GM21786 (cell line): Measurements from ENCODE around the gene DSCAML1.

Experiments used
- ATAC-seq: cut with Tn5 transposase; IDR thresholded peaks from one replicate; pipeline ENCODE4 v1.9.1; 2021; ENCODE audit not compliant: unreplicated experiment

The DSCAML1 gene

DNA sequence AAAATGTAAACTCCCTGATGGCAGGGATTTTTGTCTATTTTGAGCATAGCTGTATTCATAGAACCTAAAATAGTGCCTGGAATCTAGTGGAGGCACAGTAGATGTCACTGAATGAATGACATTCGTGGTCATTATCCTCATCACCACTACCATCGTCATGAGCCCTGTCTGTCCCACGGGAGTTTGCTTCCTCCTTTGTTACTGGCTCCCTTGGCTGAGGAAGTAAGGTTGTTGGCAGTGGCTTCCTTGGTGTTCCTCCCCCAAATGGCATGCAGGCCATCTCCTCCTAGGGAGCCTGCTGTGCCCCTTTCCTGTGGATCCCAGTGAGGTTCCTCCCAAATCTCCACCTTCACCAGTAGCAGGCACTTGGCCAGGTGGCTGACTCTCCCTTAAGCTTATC is 286.4 kb downstream of the DSCAML1 start:
- no peak for ATAC-seq

DNA sequence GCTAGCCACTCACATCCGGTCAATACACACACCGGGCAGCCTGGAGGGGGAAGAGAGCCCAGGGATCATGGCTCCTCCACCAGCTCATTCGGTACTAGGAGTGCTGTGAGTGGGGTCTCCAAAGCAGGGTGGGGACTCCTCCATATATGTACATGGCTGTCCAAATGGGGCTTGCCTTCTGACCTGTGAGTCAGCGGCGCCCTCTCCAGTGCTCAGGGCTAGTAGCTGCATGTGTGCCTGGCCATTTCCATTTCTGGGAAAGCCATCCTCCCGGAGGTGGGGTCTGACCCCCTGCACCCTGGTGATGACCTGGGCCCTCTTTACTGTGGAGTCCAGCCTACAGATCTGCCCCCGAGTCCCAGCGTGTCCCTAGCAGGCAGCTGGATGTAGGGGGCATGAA is 287.5 kb downstream of the DSCAML1 start:
- ATAC-seq: no peak

DNA sequence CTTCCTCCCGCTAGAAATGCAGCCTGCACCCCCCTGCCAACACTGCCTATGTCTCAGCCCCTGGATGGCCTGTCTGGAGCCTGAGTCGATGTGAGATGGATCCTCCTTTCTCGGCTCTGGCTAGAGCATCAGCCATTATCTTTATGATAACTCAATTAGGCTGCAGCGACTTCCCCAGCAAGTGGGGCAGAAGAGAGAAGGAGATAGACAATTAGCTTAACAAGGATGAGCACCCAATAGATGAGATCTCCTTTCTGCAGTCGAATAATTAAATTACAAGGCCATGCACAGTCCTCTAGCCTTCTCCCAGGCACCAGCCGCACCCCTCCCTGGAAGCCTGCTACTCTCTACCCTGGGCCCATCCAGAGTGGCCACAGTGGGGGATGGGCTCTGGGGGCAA is 290.0 kb downstream of the DSCAML1 start:
- no peak for ATAC-seq

DNA sequence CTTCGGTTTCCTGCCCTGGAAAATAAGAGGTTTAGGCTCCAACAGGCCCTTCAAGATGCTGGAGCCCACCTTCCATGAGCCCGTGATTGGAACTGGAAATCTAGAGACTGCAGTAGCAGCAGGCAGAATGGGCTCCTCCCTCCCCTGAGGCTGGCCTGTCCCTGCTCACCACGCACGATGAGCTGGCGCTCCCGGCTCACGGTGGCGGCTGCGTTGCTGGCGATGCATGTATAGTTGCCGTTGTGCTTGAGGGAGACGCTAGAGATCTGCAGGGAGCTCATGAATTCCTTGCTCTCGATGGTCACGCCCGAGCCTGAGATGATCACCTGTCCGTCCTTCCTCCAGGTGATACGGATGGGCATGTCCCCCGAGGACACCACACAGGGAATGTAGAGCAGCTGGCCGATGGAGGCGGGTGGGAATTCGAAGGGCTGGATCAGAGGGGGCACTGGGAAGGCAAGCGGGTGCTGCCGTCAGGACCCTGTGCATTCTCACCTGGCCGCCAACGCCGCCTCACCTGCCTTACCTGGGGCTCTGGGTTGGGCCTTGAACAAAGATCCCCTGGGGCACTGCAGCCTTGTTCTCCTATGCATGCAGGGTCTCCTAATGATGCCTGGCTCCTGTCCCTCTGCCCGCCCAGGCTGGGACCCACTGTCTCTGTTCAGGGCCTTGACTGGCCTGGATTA is 291.6 kb downstream of the DSCAML1 start:
- ATAC-seq: no peak

DNA sequence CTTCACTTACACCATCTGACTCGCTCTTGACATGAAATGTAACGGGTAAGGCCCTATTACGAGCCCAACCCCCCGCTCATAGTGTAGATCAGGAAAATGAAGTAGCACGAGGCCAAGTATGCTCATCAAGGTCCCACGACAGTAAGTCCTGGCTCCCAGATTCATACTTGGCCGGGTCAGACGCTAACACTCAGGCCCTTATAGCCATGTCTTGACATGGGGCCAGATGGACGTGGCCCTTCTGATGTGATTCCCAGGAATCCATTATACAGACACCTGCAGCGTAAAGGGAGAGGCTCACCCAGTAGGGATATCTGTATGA is 294.3 kb downstream of the DSCAML1 start:
- ATAC-seq: no peak

DNA sequence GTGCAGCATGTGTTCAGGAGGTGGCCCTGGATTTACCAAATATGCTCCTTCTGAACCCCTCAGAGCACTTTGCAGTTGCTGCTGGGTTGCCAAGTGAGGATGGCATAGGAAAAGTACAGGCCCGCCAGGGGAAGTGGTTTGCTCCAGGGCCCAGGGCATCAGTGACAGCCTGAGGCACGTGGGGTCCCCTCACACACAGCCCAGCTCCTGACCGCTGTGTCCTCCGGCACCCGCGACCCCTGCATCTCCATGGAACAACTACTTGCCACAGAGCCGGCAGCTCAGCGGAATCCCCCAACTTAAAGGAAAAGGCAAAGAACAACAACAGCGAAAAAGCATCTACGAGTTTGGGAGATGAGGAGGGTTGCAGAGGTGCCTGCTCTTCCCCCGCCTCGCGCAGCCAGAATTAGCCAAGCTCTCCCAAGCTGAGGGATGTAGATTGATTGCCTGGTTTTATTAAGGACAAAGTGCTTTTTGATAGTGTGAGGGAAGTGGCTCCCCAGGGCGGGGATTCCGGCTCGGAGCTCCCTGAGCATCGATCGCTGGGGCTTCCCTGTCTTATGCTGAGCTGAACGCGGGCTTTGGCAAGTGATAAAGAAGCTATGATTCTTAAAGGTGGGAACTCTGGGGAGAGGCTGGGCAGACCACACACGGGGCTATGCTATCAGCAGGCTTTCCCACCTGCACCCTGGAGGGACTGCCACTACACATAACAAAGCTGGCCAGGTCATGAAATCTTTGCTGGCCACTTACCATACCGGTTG is 294.8 kb downstream of the DSCAML1 start:
- ATAC-seq: no peak

DNA sequence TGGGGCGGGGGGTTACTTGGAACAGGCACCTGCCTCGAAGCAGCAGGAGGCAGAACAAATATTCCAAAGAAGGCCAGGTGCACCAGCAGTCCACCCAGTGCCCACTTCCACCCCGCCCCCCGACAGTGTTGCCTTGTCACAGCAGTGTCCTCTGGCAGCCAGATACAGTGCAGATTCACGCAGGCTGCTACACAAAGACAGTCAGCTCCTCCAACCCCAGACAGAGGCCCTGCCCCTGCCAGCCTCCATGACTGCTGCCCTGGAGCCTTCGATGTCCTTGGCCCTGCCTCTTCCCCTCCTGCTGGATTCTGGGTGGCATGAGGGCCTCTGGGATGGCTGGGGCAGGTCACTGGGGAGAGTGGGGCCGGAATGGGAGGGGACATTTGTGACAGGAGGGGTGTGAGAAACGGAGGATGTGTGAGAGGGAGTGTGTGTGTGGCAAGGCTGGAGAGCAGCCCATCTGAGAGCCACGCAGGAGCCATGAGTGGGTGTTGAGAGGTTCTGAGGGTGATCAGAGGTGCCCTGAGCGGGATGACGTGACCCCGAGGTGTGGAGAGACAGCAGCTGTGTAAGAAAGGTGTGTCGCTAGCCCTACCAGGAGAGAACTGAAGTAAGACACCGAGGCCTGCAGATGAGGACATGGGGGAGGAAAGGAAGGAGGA is 295.6 kb downstream of the DSCAML1 start:
- ATAC-seq: no peak

DNA sequence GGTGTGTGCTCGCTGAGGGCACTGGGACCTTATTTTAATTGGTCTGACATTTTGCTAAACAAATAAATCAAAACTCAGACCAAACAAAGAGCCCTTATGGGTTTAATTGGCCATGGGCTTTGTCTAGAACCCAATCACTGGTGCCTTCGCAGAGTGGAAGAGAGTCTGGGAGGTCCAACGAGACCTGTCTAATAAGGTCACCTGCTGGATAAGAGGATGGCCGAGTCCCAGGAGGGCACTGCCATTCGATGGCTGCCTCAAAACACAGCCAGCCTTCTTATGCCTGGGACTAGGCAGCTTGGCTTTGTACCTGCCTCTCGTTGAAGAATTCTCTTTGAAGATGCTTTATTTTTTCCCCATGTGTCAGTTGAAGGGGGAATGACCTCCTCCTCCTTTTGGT is 298.2 kb downstream of the DSCAML1 start:
- ATAC-seq: no peak

DNA sequence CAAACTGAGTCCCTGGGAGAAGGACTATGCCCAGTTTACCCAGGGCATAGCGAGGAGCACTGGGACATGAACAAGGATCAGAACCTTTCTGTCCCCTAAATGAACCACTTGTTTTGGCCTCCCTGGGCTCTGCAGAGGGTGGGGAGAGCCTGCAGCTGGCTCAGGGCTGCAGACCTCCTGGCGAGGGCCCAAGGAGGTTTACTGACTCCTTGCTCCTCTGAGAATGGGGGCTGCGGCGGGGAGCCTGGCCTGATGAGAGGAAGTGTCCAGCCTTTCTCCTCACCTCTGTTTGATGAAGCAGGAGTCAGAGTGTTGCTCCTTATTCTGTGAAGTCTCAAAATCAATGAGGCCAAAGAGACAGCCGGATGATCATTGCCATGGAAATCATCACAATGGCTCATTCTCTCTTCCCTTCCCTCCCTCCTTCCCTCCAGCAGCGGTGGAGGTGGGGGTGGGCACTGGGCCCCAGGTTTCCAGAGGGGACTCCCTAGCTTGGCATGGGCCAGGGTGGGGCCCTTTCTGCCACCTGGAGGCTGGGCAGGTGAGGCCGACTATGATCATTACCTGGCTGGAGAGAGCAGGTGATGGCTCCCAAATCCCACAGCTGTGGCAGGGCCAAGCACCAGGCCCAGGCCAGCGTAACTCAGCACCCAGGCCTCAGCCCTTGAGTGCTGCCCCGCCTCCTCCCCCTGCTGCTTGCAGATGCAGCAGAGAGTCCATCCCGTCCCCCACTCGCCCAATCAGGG is 299.6 kb downstream of the DSCAML1 start:
- ATAC-seq: no peak

DNA sequence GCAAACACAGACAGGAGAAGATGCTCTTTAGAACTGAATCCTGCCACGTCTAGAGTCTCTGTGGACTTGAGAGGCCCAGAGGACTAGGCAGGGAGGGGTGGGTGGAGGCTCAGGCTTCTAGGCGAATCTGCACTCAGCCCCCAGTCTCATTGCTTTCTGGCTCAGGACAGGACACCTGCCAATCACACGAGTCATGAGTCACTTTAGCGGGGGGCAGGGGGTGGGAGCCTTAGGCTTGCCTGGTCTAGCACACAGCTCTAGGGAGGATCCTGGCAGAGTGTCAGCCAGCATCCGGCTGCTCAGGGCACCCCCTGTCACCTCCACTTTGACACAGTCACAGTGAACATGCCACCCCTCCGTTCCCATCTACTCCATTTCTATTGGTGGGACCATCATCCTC is 301.7 kb downstream of the DSCAML1 start:
- no peak for ATAC-seq

DNA sequence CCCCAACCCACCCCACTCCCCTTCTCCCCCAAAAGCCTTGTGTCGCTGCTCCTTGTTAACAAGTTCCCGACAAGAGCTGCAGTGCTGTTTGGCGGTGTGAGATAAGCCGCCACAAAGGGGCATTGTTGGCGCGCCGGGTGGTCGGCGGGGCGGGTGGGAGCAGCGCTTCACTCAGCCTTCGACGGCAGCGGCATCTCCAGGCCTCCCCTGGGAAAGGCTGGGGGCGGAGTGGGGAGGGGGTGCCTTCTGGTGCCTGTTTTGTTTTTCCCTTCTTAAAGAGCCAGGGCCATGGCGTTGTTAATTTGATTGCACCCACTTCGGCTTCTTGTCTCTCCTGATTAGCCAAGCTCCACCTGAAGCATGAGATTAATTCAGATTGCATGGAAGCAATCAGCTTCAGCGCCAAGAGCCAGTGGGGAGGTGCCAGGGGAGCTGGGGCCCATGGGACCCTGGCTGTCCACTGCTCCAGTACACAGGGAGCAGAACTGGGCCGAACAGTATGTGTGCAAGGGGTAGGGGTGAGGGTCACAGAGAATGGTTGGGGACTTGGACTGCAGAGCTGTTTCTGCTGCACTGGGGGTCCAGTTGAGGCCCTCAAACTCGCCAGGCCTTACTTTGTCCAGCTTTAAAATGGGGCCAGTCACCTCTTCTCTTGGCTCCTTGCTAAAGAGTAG is 304.3 kb downstream of the DSCAML1 start:
- no peak for ATAC-seq

DNA sequence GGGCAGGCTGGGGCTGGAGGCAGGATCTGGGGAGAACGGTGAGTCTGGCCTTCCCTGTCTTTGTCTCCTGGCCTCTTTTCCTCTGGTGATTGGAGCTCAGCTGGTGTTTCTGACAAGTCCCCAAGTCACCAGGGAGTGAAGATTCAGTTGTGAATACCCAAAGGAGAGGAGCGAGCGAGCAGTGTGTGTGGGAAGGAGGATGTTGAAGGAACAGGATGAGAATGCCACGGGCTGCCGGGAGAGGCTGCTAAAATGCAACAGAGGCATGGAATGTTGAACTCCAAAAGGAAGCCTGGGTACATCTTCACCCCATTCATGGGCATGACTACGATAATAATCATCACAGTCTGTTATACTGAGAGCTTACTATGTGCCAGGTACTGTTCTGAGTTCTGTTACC is 306.1 kb downstream of the DSCAML1 start:
- ATAC-seq: no peak

DNA sequence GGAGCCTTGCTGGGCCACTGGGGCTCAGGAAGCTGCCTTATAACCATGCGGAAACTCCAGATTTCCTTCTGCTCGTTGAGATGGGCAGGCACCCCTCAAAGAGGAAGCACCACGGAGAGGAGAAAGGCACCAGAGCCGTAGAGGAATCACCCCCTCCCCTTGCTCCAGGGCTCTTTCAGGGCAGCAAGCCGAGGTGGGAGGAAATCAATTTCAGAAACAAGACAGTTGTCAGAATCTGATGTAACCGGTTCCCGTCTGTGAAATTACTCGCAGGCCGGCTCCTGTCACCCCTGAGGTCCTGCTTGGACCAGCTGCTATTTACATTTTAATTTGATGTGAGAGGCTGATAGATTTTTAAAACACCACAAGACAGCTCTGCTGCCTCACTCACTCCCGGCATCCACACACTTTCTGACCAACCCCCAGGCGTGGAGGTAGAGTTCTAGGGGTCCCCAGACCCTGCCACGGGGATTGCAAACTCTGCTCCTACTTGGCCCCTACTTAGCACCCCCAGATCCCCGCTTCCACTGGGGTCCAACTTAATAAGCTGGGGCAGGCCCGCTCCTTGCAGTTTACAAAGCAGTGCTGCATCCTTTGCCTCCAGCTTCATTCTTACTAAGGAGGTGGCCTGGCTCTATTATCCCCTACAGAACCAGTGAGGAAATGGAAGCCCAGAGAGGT is 306.9 kb downstream of the DSCAML1 start:
- no peak for ATAC-seq

DNA sequence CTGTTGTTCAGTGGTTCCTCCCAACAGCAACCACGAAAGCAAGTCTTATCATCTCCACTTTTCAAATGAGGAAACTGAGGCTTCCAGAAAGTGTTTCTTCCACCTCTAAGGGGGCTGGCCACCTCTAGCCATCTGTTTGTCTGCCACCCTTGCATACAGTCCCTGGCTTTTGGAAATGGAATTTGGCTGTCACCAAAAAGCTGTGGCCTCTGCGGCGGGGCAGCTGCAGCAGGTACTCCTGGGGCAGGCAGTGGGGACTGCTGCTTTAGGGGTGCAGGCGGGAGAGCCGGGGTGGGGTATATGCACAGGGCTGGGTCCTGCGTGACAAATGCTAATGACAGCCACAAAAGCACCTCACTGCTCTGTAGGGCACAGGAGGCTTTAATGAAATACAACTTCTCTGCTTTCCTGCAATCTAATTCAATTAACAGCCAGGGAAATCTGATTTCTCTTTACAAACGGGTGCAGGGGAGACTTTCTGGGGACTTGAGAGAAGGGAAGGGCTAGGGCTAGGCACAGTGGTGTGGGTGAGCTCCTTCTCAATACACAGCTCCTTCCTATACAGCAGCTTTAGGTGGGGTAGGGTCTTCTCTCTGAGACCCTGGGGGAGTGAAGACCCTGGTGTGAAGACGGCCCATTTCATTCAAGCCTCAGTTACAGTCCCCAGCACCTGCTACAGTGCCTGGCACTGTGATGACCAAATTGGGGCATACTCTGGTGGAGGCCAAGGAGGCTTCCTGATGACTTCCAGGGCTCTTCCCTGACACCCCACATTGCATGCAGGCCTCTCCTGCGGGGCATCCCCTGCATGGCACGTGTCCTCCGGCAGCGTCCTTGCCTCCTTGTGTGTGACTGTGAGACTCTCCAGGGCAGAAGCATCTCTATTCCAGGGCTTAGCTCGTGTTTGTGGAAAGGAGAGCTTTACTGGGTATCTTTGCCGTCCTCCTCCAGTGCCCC is 307.7 kb downstream of the DSCAML1 start:
- no peak for ATAC-seq

DNA sequence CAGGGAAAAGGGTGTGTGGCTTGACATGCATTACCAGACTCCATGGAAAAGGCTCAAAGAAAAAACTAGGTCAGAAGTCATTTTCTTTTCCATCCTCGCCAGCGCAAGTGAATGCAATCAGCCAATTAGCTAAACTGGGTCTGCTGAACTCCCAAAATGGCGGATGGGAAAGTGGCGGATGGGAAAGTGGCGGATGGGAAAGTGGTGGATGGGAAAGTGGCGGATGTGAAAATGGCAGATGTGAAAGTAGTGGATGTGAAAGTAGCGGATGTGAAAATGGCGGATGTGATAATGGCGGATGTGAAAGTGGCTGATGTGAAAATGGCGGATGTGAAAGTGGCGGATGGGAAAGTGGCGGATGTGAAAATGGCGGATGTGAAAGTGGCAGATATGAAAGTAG is 311.0 kb downstream of the DSCAML1 start:
- no peak for ATAC-seq

DNA sequence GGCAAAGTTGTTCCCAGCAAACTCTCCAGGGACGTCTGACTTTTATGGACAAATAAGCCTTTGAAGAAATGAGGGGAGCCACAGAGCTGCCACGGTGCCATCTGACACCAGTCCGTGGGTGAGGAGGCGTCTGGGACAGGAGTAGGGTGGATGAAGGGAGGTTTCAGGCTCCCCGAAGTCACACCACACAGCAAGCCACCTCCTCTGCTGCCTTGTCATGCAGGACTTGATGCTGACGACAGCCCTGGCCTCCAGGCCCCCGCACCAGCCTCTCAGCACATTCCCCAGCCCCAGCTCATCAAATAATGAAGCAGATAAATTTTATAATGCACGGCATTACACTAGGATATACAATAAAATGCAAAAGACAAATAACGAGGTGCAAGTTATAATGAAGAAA is 312.9 kb downstream of the DSCAML1 start:
- no peak for ATAC-seq

DNA sequence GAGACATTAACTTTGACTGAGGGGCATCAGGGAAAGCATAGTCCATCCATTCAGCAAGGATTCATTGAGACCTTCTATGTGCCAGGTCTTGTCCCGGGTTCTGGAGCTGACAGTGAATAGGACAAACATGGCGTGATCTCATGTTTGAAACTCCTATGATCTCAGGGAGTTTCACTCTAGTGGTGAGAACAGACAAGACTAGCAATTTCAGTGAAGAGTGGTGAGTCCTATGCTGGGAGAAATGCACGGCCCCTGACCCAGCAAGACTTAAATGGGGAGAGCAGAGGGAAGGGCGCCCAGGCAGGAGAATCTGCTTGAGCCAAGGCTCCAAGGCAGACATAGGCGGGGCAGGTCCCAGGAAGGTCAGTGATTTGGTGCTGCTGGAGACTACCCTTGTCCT is 313.6 kb downstream of the DSCAML1 start:
- no peak for ATAC-seq

DNA sequence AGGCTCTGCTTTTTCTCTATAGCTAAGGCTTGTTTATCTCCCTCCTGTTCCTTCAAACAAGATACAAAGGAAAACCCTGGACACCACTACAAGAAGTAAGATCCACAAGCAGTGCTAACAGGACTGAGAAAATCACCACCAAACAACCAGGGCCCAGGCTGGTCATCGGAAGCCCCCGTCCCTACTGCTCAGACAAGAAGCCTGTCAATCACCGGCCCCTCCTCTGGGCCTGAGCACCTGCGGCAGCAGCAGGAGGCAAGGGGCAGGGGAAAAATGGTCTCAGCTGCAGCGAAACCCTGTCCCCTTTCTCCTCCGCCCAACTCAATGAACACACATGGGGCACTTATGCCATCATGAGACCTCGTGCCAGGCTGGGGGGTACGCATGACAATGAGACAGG is 314.1 kb downstream of the DSCAML1 start:
- no peak for ATAC-seq

DNA sequence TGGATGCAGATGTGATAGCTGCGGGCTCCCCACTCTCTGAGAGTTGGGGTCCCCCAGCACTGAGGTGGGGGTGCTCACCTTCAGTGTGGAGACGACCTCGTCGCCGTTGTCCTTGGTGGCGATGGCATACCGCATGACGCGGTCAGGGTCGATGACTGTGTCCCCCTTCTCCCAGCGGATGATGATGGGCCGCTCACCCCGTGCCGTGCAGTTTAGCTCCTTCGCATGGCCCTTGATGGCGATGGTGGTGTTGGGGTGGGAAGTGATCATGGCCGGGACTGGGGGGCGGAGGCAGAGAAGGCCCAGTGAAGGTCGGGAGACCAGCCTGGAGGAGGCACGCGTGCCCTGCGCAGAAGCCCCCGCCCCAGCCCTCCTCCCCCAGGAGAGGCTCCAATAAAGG is 315.1 kb downstream of the DSCAML1 start:
- ATAC-seq: no peak
